Smooth muscle cell (in vitro differentiated cells): ENCODE results near the gene FBXO7. TPM values are rescaled to one million over a fixed set of nuclear protein-coding genes. Genes with fewer than 3 reads are reported as not detected.

Experiments used
- DNase-seq: peaks from one replicate; lab custom pipeline; 2025; ENCODE audit not compliant: unreplicated experiment; lab: John Stamatoyannopoulos, UW
- H2AFZ ChIP-seq: fragments of 200-600 bp; sonication (generic); 2 replicates; pipeline ENCODE4 v1.6.0; 2016; ENCODE audit warnings: antibody characterized with exemption, low read depth, mild to moderate bottlenecking
- H3F3A ChIP-seq: fragments of 200-600 bp; sonication (generic); 2 replicates; pipeline ENCODE4 v1.6.0; 2017; ENCODE audit warnings: antibody characterized with exemption, low read depth
- H3K27ac ChIP-seq: fragments of 200-600 bp; sonication (generic); 2 replicates; pipeline ENCODE4 v1.5.1; 2016; ENCODE audit warnings: low read depth, mild to moderate bottlenecking
- H3K27me3 ChIP-seq: fragments of 200-600 bp; sonication (generic); 2 replicates; pipeline ENCODE4 v1.6.1; 2016; ENCODE audit warnings: low read depth, mild to moderate bottlenecking
- H3K36me3 ChIP-seq: fragments of 200-600 bp; sonication (generic); 2 replicates; pipeline ENCODE4 v1.5.1; 2016; ENCODE audit warnings: low read depth
- H3K4me1 ChIP-seq: fragments of 200-600 bp; sonication (generic); 2 replicates; pipeline ENCODE4 v1.5.1; 2016; ENCODE audit warnings: low read depth
- H3K4me2 ChIP-seq: fragments of 200-600 bp; sonication (generic); 2 replicates; pipeline ENCODE4 v1.6.0; 2016; ENCODE audit warnings: mild to moderate bottlenecking
- H3K4me3 ChIP-seq: fragments of 200-600 bp; sonication (generic); 2 replicates; pipeline ENCODE4 v1.5.1; 2016; ENCODE audit warnings: mild to moderate bottlenecking
- H3K79me2 ChIP-seq: fragments of 200-600 bp; sonication (generic); 2 replicates; pipeline ENCODE4 v1.6.0; 2016; ENCODE audit warnings: low read depth, mild to moderate bottlenecking
- H3K9ac ChIP-seq: fragments of 200-600 bp; sonication (generic); 2 replicates; pipeline ENCODE4 v1.6.0; 2016; ENCODE audit warnings: low read depth
- H3K9me3 ChIP-seq: fragments of 200-600 bp; sonication (generic); replicated peaks from 2 replicates; pipeline ENCODE4 v1.5.1; 2016; ENCODE audit warnings: low read depth
- H4K20me1 ChIP-seq: fragments of 200-600 bp; sonication (generic); 2 replicates; pipeline ENCODE4 v1.6.0; 2016; ENCODE audit warnings: low read depth
- CTCF ChIP-seq: fragments of 200-600 bp; sonication (generic); IDR thresholded peaks from 2 replicates; pipeline ENCODE4 v1.5.1; 2017; ENCODE audit warnings: borderline replicate concordance, mild to moderate bottlenecking, antibody characterized with exemption; ENCODE audit not compliant: insufficient read depth, poor library complexity, severe bottlenecking
- WGBS: methylation state at CpG from one replicate; pipeline ENCODE4 v1.1.7; 2016; ENCODE audit warnings: low lambda C conversion rate; 5-methylcytosine and 5-hydroxymethylcytosine counted together
- polyA plus RNA-seq: library from polyadenylated mRNA; unstranded; fragments of >200 nt; fragmentation: Nextera tagmentation; extraction: Ambion mirVana; gene quantifications from 2 replicates; pipeline ENCODE4 v1.2.1, GENCODE V29; 2016
- total RNA-seq: library from RNA; depleted of rRNA; stranded (reverse); fragments of >200 nt; gene quantifications from 2 replicates; pipeline ENCODE4 v1.2.3, GENCODE V29; 2014

The FBXO7 gene
- total and polyA plus RNA-seq, 2 experiments from 2014 or later, result 126 to 149 TPM

DNA sequence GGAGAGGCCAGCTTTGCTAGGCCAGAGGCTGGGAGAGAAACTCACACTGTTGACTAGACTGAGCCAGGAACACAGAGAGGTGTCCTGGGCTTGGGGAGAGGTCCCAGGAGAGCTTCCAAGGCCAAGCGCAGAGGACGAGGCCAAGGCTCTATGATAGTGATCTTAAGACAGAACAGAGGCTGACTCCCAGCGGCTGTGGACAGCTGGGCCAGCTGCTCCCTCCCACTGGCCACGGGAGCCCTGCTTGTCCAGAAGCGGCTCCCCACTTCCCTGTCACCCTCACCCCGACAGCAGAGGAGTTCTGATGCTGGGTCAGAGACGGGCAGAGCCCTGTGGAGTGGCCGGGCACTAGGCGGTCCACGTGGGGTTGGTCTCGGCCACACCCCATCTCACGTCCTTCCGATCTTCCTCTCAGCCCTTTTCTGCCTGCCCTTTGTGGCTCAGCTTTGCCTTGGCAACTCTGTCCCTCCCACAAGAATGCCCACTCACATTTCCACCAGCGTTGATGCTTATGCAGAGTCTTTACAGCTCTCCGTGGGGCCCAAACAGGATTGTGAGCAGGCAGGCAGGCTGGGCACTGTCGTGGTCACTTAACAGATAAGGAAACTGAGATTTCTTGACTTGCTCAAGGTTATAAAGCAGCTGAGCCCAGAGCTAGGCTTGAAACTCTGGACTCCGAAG lies 68.2 kb downstream of the FBXO7 start:
- no peak overlapping the region for H3K4me3 ChIP-seq
- H3K4me1 ChIP-seq, result peaks cover 7% of the 10 kb centered on the region
- peaks cover 18% of the 10 kb centered on the region for H3F3A ChIP-seq
- no peak for TF ChIP-seq CTCF
- 39% methylated on average over 12 of the region's 17 CpGs for WGBS
- H3K9ac ChIP-seq, result peak overlapping the region; percentile 10
- no peaks in the 10 kb centered on the region for H3K9me3 ChIP-seq
- no peaks in the 10 kb centered on the region for H3K36me3 ChIP-seq
- H3K4me2 ChIP-seq, result peak overlapping the region; percentile 10
- H3K27me3 ChIP-seq, result no peaks in the 10 kb centered on the region
- DNase-seq, result no peak
- no peaks in the 10 kb centered on the region for H3K79me2 ChIP-seq
- H3K27ac ChIP-seq, result peak overlapping the region; percentile 61
- H4K20me1 ChIP-seq, result no peaks in the 10 kb centered on the region
- no peak overlapping the region for H2AFZ ChIP-seq

GRCh38 chr22:32544953-32545558 lies 70.4 kb downstream of the FBXO7 start:
- Histone ChIP-seq H3F3A (peaks cover 15% of the 10 kb centered on the region), H3K9me3 (no peaks in the 10 kb centered on the region), H3K79me2 (no peaks in the 10 kb centered on the region), H3K27ac (peak overlapping the region; percentile 85), H3K4me2 (peak overlapping the region; percentile 46), H4K20me1 (no peaks in the 10 kb centered on the region), H3K4me1 (peaks cover 7% of the 10 kb centered on the region), H3K27me3 (no peaks in the 10 kb centered on the region), H2AFZ (no peak overlapping the region), H3K36me3 (no peaks in the 10 kb centered on the region), H3K4me3 (no peak overlapping the region), H3K9ac (peak overlapping the region; percentile 57)
- DNase-seq, result no peak
- TF ChIP-seq CTCF, result no peak
- 82% methylated on average over 6 of the region's 6 CpGs for WGBS

- no peaks in the 10 kb centered on the region for H3K79me2 ChIP-seq
- H3K9ac ChIP-seq, result peak overlapping the region; percentile 57
- H3K4me2 ChIP-seq, result peak overlapping the region; percentile 58
- 50% methylated on average over 4 of the region's 4 CpGs for WGBS
- peak overlapping the region; percentile 85 for H3K27ac ChIP-seq
- no peaks in the 10 kb centered on the region for H3K4me1 ChIP-seq
- no peaks in the 10 kb centered on the region for H3K27me3 ChIP-seq
- peaks cover 15% of the 10 kb centered on the region for H3F3A ChIP-seq
- H4K20me1 ChIP-seq, result no peaks in the 10 kb centered on the region
- no peak for DNase-seq
- no peak for TF ChIP-seq CTCF
- no peak overlapping the region for H2AFZ ChIP-seq
- H3K36me3 ChIP-seq, result no peaks in the 10 kb centered on the region
- no peak overlapping the region for H3K4me3 ChIP-seq
- H3K9me3 ChIP-seq, result no peaks in the 10 kb centered on the region
These were observed 71.2 kb downstream of the FBXO7 start for GRCh38 chr22:32545801-32546200.
